HuH-7.5 (cell line): ENCODE results near the gene NEK7.

ENCODE experiments used
- DNase-seq: peaks from one replicate; pipeline ENCODE4 v3.0.0; 2011; ENCODE audit warnings: low spot score

Gene NEK7

GRCh38 chr1:198255784-198256183 is 99.0 kb downstream of the NEK7 start:
- DNase-seq, result no peak

- DNase-seq, result no peak
Measured at GRCh38 chr1:198258491-198258890, 101.7 kb downstream of the NEK7 start.

GRCh38 chr1:198259333-198260074 is 102.7 kb downstream of the NEK7 start:
- DNase-seq, result no peak

- DNase-seq, result no peak
Measured at GRCh38 chr1:198261886-198262285, 105.1 kb downstream of the NEK7 start.

GRCh38 chr1:198263186-198263585 is 106.4 kb downstream of the NEK7 start:
- no peak for DNase-seq

GRCh38 chr1:198264282-198264681 is 107.5 kb downstream of the NEK7 start:
- DNase-seq, result no peak

- DNase-seq, result no peak
Measured at GRCh38 chr1:198265073-198265661, 108.4 kb downstream of the NEK7 start.

GRCh38 chr1:198267056-198267455 is 110.3 kb downstream of the NEK7 start:
- DNase-seq, result no peak

- DNase-seq, result no peak
Measured at GRCh38 chr1:198267921-198268320, 111.1 kb downstream of the NEK7 start.

GRCh38 chr1:198268784-198269645 is 112.2 kb downstream of the NEK7 start:
- DNase-seq, result no peak

- DNase-seq, result no peak
Measured at GRCh38 chr1:198269646-198269940, 112.8 kb downstream of the NEK7 start.

- DNase-seq, result no peak
Measured at GRCh38 chr1:198270273-198270828, 113.6 kb downstream of the NEK7 start.

GRCh38 chr1:198271467-198271866 is 114.7 kb downstream of the NEK7 start:
- no peak for DNase-seq

GRCh38 chr1:198272492-198272891 is 115.7 kb downstream of the NEK7 start:
- no peak for DNase-seq

GRCh38 chr1:198273748-198274295 is 117.0 kb downstream of the NEK7 start:
- no peak for DNase-seq

GRCh38 chr1:198275597-198275996 is 118.8 kb downstream of the NEK7 start:
- DNase-seq, result no peak

GRCh38 chr1:198276241-198276640 is 119.4 kb downstream of the NEK7 start:
- no peak for DNase-seq

- no peak for DNase-seq
Measured at GRCh38 chr1:198278943-198279342, 122.1 kb downstream of the NEK7 start.

GRCh38 chr1:198280080-198280479 is 123.3 kb downstream of the NEK7 start:
- no peak for DNase-seq

- no peak for DNase-seq
Measured at GRCh38 chr1:198281911-198282310, 125.1 kb downstream of the NEK7 start.

GRCh38 chr1:198283222-198283621 is 126.4 kb downstream of the NEK7 start:
- DNase-seq, result no peak

- no peak for DNase-seq
Measured at GRCh38 chr1:198287916-198288315, 131.1 kb downstream of the NEK7 start.
